DND-41 (cell line): Measurements from ENCODE around the gene TSPAN9.

Source experiments
- CTCF ChIP-seq: IDR thresholded peaks from 2 replicates; pipeline ENCODE4 v1.5.1; 2012; ENCODE audit warnings: borderline replicate concordance, low read length, moderate library complexity, mild to moderate bottlenecking; ENCODE audit not compliant: poor library complexity, severe bottlenecking; ENCODE audit errors: extremely low read depth
- EZH2 ChIP-seq: IDR thresholded peaks from 3 replicates; pipeline ENCODE4 v1.6.1; 2012; ENCODE audit warnings: borderline replicate concordance, low read depth, mild to moderate bottlenecking, moderate library complexity, low read length, inconsistent platforms; ENCODE audit not compliant: severe bottlenecking

- TF ChIP-seq CTCF (no peak), EZH2 (no peak)
Observed at GRCh38 chr12:3124917-3125316, 47.7 kb downstream of the TSPAN9 start.
